HepG2 (cell line): Measurements from ENCODE around the gene MYLK. TPM values are rescaled to one million over a fixed set of nuclear protein-coding genes. Genes with fewer than 3 reads are reported as not detected.

ENCODE experiments used
- ATAC-seq: fragments of 200-7000 bp; cut with Tn5 transposase; 3 replicates; pipeline ENCODE4 v1.9.1; 2020; ENCODE audit warnings: mild to moderate bottlenecking, moderate library complexity
- BruUV-seq: library from RNA; stranded (reverse); fragments of 400-500 nt; replicated peaks from 2 replicates; lab custom pipeline; 2021; lab: Mats Ljungman, UMichigan
- CTCF ChIA-PET: fragments of 300-600 bp; formaldehyde crosslinking; extraction: SDS; loops from one replicate; lab custom pipeline; 2021; ENCODE audit warnings: low total read pairs, inconsistent platforms, low intra/inter-chr PET ratio; lab: Yijun Ruan, JAX
- POLR2A ChIA-PET: fragments of 350-600 bp; sonication (Branson Sonifier 250); formaldehyde crosslinking; loops from one replicate; lab custom pipeline; 2020; ENCODE audit warnings: antibody characterized with exemption, inconsistent platforms; lab: Yijun Ruan, JAX
- DNase-seq: peaks from one replicate; pipeline ENCODE4 v3.0.0-alpha.2; 2015; ENCODE audit warnings: low spot score
- FAIRE-seq: peaks from 3 replicates; lab custom pipeline; 2011; peaks lifted over from hg19 to GRCh38; lab: Jason Lieb, UNC
- H2AFZ ChIP-seq: one replicate; pipeline ENCODE4 v1.6.1; 2011; ENCODE audit warnings: low read length, inconsistent platforms
- H3K27ac ChIP-seq: fragments of 300-600 bp; 3 replicates; pipeline ENCODE4 v1.8.0; 2011; ENCODE audit warnings: mixed run types, mild to moderate bottlenecking, mixed read lengths, low read length, inconsistent platforms; ENCODE audit not compliant: insufficient read depth; ENCODE audit errors: extremely low read length
- H3K27me3 ChIP-seq, 2 experiments: fragments of 200-600 bp in 1 of 2; 2 replicates in 1 of 2; 3 replicates in 1 of 2; pipeline versions ENCODE4 v1.6.0 to v1.8.0; 2011; ENCODE audit warnings: low read length in 2 of 2, mild to moderate bottlenecking in 2 of 2, moderate library complexity in 2 of 2, inconsistent platforms in 1 of 2; ENCODE audit not compliant: insufficient read depth in 2 of 2, control insufficient read depth in 1 of 2
- H3K36me3 ChIP-seq, 2 experiments: fragments of 200-600 bp in 1 of 2; replicated peaks in 1 of 2; 2 replicates in 1 of 2; 3 replicates in 1 of 2; pipeline versions ENCODE4 v1.5.1 to v1.8.0; 2011; ENCODE audit warnings: low read length in 2 of 2, inconsistent platforms in 1 of 2; ENCODE audit not compliant: insufficient read depth in 2 of 2, control insufficient read depth in 1 of 2
- H3K4me1 ChIP-seq: 2 replicates; pipeline ENCODE4 v1.5.1; 2012; ENCODE audit warnings: low read length, inconsistent platforms; ENCODE audit not compliant: insufficient read depth
- H3K4me2 ChIP-seq: 2 replicates; pipeline ENCODE4 v1.6.0; 2011; ENCODE audit warnings: low read depth, low read length, inconsistent platforms
- H3K4me3 ChIP-seq, 3 experiments: fragments of 200-600 bp in 1 of 3; sonication (generic), shearing (Covaris generic) in 1 of 3; replicated peaks in 1 of 3; 2 replicates each; pipeline ENCODE4 v1.5.1; 2011 to 2016; ENCODE audit warnings: low read length in 3 of 3, inconsistent platforms in 2 of 3, low read depth in 2 of 3, mild to moderate bottlenecking in 2 of 3, control low read depth in 1 of 3, mixed read lengths in 1 of 3; ENCODE audit not compliant: insufficient read depth in 1 of 3
- H3K79me2 ChIP-seq: one replicate; pipeline ENCODE4 v1.6.1; 2011; ENCODE audit warnings: low read length, inconsistent platforms; ENCODE audit not compliant: insufficient read depth
- H3K9ac ChIP-seq: 2 replicates; pipeline ENCODE4 v1.6.0; 2011; ENCODE audit warnings: mild to moderate bottlenecking, low read depth, low read length, inconsistent platforms; ENCODE audit not compliant: insufficient read depth
- H3K9me3 ChIP-seq: 2 replicates; pipeline ENCODE4 v1.5.1; 2012; ENCODE audit warnings: mild to moderate bottlenecking, low read length
- H4K20me1 ChIP-seq: 2 replicates; pipeline ENCODE4 v1.6.0; 2011; ENCODE audit warnings: inconsistent platforms, mild to moderate bottlenecking, low read length, moderate library complexity; ENCODE audit not compliant: insufficient read depth
- ATRX ChIP-seq: sonication (generic); formaldehyde crosslinking; IDR thresholded peaks from 2 replicates; pipeline ENCODE4 v1.4.0; 2020; ENCODE audit warnings: missing genetic modification reagents, borderline replicate concordance
- CEBPG ChIP-seq: IDR thresholded peaks from 2 replicates; pipeline ENCODE4 v1.6.1; 2016
- EP300 ChIP-seq, 3 experiments: sonication (generic) in 1 of 3; formaldehyde crosslinking in 1 of 3; IDR thresholded peaks; 2 replicates each; pipeline versions ENCODE4 v1.5.1 to v1.6.1; 2011 to 2020; ENCODE audit warnings: low read depth in 2 of 3, low read length in 2 of 3, borderline replicate concordance in 1 of 3, improper control_type of control experiment in 1 of 3, mild to moderate bottlenecking in 1 of 3, missing genetic modification reagents in 1 of 3, moderate library complexity in 1 of 3
- JARID2 ChIP-seq: sonication (generic); formaldehyde crosslinking; IDR thresholded peaks from 2 replicates; pipeline ENCODE4 v1.8.1; 2023; ENCODE audit warnings: missing genetic modification reagents, inconsistent platforms; ENCODE audit not compliant: insufficient replicate concordance
- NR1H2 ChIP-seq: sonication (generic); formaldehyde crosslinking; IDR thresholded peaks from 2 replicates; pipeline ENCODE4 v1.8.1; 2022; ENCODE audit warnings: low read depth, missing genetic modification reagents, borderline replicate concordance
- ZFP62 ChIP-seq: sonication (generic); formaldehyde crosslinking; IDR thresholded peaks from 2 replicates; pipeline ENCODE4 v1.4.0; 2020; ENCODE audit warnings: missing genetic modification reagents
- ZNF124 ChIP-seq: sonication (generic); formaldehyde crosslinking; IDR thresholded peaks from 2 replicates; pipeline ENCODE4 v1.4.0; 2020; ENCODE audit warnings: missing genetic modification reagents
- ZNF251 ChIP-seq: sonication (generic); formaldehyde crosslinking; IDR thresholded peaks from 2 replicates; pipeline ENCODE4 v1.9.0; 2021; ENCODE audit warnings: mild to moderate bottlenecking, missing genetic modification reagents
- ZNF362 ChIP-seq: sonication (generic); formaldehyde crosslinking; IDR thresholded peaks from 2 replicates; pipeline ENCODE4 v1.4.0; 2020; ENCODE audit warnings: missing genetic modification reagents, mild to moderate bottlenecking, borderline replicate concordance
- ZNF572 ChIP-seq: sonication (generic); formaldehyde crosslinking; IDR thresholded peaks from 2 replicates; pipeline ENCODE4 v1.5.1; 2020; ENCODE audit warnings: mild to moderate bottlenecking, missing genetic modification reagents
- WGBS: methylation state at CpG from one replicate; pipeline ENCODE4 v1.1.6; 2017; ENCODE audit warnings: low lambda C conversion rate; 5-methylcytosine and 5-hydroxymethylcytosine counted together
- in situ Hi-C: cut with HindIII; loops from 2 replicates; pipeline ENCODE4 v1.10.0; 2017; ENCODE audit warnings: low pct_unique_long_range_greater_than_20kb; ENCODE audit not compliant: extremely low pct_ligation_motif_present
- intact Hi-C: fragments of 100-400 bp; cut with micrococcal nuclease; formaldehyde crosslinking; loops from one replicate; pipeline ENCODE4 v1.10.0; 2022; ENCODE audit not compliant: unreplicated experiment
- polyA plus RNA-seq, 8 experiments: library from polyadenylated mRNA; depleted of rRNA in 3 of 8; stranded (reverse) in 7 of 8; unstranded in 1 of 8; fragments of >200 nt; fragmentation: Illumina TruSeq in 4 of 8; extraction: Trizol in 4 of 8; gene quantifications; 2 replicates each; pipeline versions ENCODE4 v1.2.1 to v1.2.3, GENCODE V29; 2011 to 2016; ENCODE audit warnings: low read depth in 4 of 8, missing spikeins in 1 of 8, mixed read lengths in 1 of 8; ENCODE audit not compliant: insufficient read depth in 1 of 8
- total RNA-seq, 5 experiments: library from RNA; depleted of rRNA; stranded (reverse); fragments of >200 nt; fragmentation: Illumina TruSeq; extraction: Trizol; gene quantifications; 2 replicates each; pipeline ENCODE4 v1.2.3, GENCODE V29; 2016; ENCODE audit warnings: low read depth in 1 of 5
- TF ChIP-seq, protein P1 (sequence below): sonication (generic); IDR thresholded peaks from 2 replicates; pipeline ENCODE4 v1.6.1; 2016; ENCODE audit warnings: low read depth, borderline replicate concordance
- TF ChIP-seq, protein P2 (sequence below): IDR thresholded peaks from 2 replicates; pipeline ENCODE4 v1.6.1; 2016; ENCODE audit warnings: low read depth, borderline replicate concordance
- TF ChIP-seq, protein P3 (sequence below): sonication (generic); formaldehyde crosslinking; IDR thresholded peaks from 2 replicates; pipeline ENCODE4 v1.8.1; 2023; ENCODE audit warnings: missing genetic modification reagents, mild to moderate bottlenecking, borderline replicate concordance

The MYLK gene
- total and polyA plus RNA-seq, 2 of the 13 experiments (the other 11 are each of a cell fraction or from before 2014, with no cell fraction given), result 10.6 to 34.9 TPM

DNA sequence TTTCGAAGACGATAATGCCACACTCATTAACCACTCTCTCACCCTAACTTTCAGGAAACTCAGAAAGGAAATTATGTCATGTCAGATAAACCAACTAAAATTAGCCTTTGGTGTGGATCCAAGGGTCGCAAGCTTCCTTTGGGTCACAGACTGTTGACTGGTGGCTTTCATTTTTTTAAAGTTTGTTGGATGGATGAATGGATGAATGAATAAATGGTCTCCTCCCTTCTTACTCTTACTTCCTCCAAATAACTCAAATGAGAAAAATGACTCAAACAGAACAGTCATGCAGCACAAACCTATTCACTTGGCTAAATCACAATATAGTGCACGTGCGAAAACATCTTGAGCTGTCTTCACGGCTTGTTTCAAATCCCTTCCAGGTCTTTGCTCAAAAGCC is 216.3 kb downstream of the MYLK start:
- H4K20me1 ChIP-seq, result no peaks in the 10 kb centered on the region
- in situ Hi-C loops, result no loop called here
- CTCF ChIA-PET, result no interaction called here
- no TSS peak for BruUV-seq
- TF ChIP-seq NR1H2 (no peak), EP300 (IDR thresholded peaks at IDR 0.05; ENCODE audit: low read depth in 2 of 2, low read length in 2 of 2) (no peak), EP300 (CRISPR knock-in tag; IDR thresholded peaks at IDR 0.05; ENCODE audit: borderline replicate concordance) (no peak), ZNF251 (no peak)
- TF ChIP-seq, protein P1, sequence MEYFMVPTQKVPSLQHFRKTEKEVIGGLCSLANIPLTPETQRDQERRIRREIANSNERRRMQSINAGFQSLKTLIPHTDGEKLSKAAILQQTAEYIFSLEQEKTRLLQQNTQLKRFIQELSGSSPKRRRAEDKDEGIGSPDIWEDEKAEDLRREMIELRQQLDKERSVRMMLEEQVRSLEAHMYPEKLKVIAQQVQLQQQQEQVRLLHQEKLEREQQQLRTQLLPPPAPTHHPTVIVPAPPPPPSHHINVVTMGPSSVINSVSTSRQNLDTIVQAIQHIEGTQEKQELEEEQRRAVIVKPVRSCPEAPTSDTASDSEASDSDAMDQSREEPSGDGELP, result no peak
- TF ChIP-seq, all 625 proteins: peak for 0
- Histone ChIP-seq H3K4me2 (no peak overlapping the region), H2AFZ (no peak overlapping the region), H3K9me3 (no peaks in the 10 kb centered on the region), H3K36me3 (peaks cover 15 to 39% of the 10 kb centered on the region in 2 experiments), H3K9ac (no peak overlapping the region), H3K4me3 (no peak overlapping the region), H3K79me2 (no peaks in the 10 kb centered on the region), H3K4me1 (peaks cover 9% of the 10 kb centered on the region), H3K27me3 (no peaks in the 10 kb centered on the region), H3K27ac (no peak overlapping the region)
- intact Hi-C loops, result no loop called here
- POLR2A ChIA-PET, result no interaction called here
- DNase-seq, result no peak
- no peak for FAIRE-seq
- WGBS, result 96% methylated on average over 6 of the region's 6 CpGs
- no peak for ATAC-seq

DNA sequence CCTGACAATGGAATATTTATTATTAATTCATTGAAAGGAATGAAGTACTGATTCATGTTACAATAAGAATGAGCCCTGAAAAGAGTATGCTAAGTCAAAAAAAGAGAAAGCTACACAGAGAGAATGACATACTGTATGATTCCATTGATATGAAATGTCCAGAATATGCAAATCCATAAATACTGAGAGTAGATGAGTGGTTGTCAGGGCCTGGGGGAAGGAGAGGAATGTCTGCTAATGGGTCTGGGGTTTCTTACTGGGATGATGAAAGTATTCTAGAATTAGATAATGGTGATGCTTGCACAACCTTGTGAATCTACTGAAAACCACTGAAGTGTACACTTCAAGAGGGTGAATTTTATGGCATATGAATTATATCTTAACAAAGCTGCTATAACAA is 219.4 kb downstream of the MYLK start:
- no TSS peak for BruUV-seq
- H3K9ac ChIP-seq, result no peak overlapping the region
- ATAC-seq, result no peak
- no peak overlapping the region for H3K4me3 ChIP-seq
- TF ChIP-seq ZNF572 (CRISPR knock-in tag) (no peak), ZFP62 (no peak), ZNF362 (CRISPR knock-in tag) (no peak), CEBPG (no peak), JARID2 (CRISPR knock-in tag) (no peak), ZNF124 (CRISPR knock-in tag) (no peak), ATRX (CRISPR knock-in tag) (no peak)
- TF ChIP-seq, protein P2, sequence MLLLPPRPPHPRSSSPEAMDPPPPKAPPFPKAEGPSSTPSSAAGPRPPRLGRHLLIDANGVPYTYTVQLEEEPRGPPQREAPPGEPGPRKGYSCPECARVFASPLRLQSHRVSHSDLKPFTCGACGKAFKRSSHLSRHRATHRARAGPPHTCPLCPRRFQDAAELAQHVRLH (CRISPR knock-in tag), result no peak
- TF ChIP-seq, protein P3, sequence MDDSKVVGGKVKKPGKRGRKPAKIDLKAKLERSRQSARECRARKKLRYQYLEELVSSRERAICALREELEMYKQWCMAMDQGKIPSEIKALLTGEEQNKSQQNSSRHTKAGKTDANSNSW (CRISPR knock-in tag), result no peak
- TF ChIP-seq, all 625 proteins: peak for 0
- FAIRE-seq (no peak), DNase-seq (no peak)
- Histone ChIP-seq H3K4me2 (no peak overlapping the region), H3K4me1 (no peaks in the 10 kb centered on the region), H4K20me1 (no peaks in the 10 kb centered on the region), H3K9me3 (no peaks in the 10 kb centered on the region), H3K79me2 (no peaks in the 10 kb centered on the region), H3K36me3 (peaks cover 16 to 36% of the 10 kb centered on the region in 2 experiments), H3K27ac (no peak overlapping the region), H2AFZ (no peak overlapping the region), H3K27me3 (no peaks in the 10 kb centered on the region)
- in situ Hi-C loops, result no loop called here
- ChIA-PET CTCF (no interaction called here), POLR2A (interaction anchor here (1.4 kb wide), 1 partner anchor 11 kb away, joined by 3 read pairs; no protein-coding TSS in a partner anchor)
- intact Hi-C loops, result no loop called here
